HG02678 (cell line): ENCODE measurements around the gene MEOX2.

ENCODE experiments used
- ATAC-seq: cut with Tn5 transposase; IDR thresholded peaks from one replicate; pipeline ENCODE4 v1.9.1; 2021; ENCODE audit warnings: mild to moderate bottlenecking, moderate library complexity; ENCODE audit not compliant: unreplicated experiment

Gene MEOX2

GRCh38 chr7:15618275-15618674, 68.2 kb downstream of the MEOX2 start:
- no peak for ATAC-seq

- ATAC-seq, result no peak
Measured at GRCh38 chr7:15612205-15612604, 74.3 kb downstream of the MEOX2 start.

- no peak for ATAC-seq
Measured at GRCh38 chr7:15610503-15610902, 76.0 kb downstream of the MEOX2 start.

GRCh38 chr7:15609287-15609686, 77.2 kb downstream of the MEOX2 start:
- no peak for ATAC-seq

GRCh38 chr7:15607529-15608210, 78.8 kb downstream of the MEOX2 start:
- ATAC-seq, result no peak

GRCh38 chr7:15606561-15606960, 79.9 kb downstream of the MEOX2 start:
- no peak for ATAC-seq

DNA sequence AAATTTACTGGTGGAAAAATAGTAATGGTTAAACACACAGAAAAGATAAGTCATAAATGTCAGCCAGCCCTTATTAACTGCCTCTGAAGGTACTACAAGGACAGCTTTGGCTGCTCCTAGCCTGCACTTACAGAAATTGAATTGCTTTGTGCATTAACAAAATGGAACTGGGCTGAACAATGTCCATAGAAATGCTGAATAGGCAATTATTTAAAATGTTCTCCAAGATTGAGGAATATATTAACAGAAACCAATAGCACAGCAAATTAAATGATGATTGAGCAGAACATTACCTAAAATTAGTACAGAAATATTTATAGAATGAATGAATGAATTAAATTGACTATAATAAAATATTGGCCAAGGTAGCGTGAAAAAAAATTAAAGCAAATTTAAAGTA, 82.3 kb downstream of the MEOX2 start:
- no peak for ATAC-seq

- ATAC-seq, result no peak
Measured at GRCh38 chr7:15603124-15603523, 83.4 kb downstream of the MEOX2 start.

- no peak for ATAC-seq
Measured at GRCh38 chr7:15602236-15602635, 84.2 kb downstream of the MEOX2 start.

DNA sequence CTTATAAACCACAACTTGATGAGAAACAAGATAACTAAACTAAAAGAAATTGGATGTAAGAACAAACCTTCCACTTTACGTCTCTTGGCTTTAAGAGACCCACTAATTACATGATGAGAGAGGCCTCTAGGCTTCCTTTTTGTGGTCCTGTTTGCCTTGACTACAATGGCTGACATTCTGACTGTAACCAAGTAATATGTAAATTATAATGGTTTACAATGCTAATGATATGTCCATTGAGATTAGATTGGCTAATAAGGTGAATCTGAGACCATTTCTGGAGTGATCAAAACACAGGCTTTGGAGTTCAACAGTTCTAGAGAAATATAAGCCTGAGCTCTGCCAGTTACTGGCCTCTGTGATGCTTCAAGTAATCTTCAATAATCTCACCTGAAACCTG, 85.3 kb downstream of the MEOX2 start:
- ATAC-seq, result no peak

- ATAC-seq, result no peak
Measured at GRCh38 chr7:15600298-15600697, 86.2 kb downstream of the MEOX2 start.

DNA sequence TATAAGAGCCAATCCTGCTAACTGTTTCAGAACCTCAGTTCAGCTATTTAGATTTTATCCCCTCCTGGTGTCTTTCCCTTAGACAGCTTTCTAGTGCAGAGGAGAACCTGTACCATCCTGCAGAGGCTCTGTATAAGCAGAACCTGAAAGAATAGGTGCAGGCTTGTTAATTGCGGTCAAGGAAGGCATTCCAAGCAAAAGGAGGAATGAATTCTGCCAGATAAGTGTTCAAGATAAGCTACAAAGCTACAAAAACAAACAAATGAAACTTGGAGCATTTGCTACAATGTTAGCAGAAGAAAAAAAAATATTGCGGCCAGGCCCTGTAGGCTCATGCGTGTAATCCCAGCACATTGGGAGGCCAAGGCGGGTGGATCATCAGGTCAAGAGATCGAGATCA, 92.0 kb downstream of the MEOX2 start:
- no peak for ATAC-seq

DNA sequence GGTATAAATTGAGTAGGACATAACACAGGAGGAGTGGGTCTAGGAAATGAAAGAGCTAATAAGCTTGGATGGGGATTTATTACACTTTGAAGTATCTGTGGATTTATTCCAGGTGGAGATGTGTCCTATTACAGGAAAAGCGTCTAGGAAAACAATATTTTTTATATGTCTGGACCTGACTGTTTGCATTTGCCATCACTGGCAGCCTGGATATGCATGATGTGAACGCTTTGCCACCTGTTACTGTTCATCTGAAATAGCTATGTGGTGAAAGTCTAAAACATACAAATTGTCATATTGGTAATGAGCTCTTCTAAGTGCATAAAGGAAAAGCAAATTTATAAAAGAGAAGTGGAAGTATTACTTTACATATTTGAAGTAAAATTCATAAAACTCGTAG, 93.1 kb downstream of the MEOX2 start:
- ATAC-seq, result no peak

DNA sequence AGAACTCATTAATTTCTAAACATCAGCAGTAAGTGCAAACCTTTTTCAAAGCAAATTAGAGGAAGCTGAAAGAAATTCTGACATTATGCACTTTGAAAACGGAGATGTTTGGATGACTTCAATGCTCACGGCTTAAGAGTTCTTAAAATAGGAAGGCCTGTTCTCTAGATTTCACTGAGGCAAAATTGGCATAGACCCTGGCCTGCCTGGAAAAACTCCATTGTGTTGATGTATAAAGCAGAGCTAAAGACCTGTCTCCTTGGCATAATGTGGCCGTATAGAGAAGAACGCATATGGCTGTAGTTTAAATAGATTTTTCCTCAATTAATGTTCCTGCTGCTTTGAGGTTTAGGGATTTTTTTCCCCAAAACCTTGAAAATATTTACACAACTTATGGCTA, 100.2 kb downstream of the MEOX2 start:
- no peak for ATAC-seq

GRCh38 chr7:15584575-15584974, 101.9 kb downstream of the MEOX2 start:
- no peak for ATAC-seq

DNA sequence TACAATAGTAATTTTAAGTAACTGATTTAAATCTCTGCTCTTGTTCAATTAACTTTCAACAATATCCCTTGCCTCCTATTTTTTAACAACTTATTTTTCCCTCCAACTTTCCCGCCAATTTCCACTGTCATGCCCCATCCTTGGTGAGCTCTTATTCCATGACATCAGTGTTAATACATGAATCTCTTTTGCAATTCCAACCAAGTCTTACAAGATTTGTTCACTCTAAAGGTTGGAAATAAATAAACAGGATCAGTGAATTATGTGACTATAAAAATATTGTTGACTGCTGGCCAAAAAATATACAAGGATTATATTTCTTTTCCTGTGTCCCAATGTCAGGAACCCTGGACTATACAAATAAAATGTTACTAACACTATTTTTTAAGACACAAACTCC, 103.7 kb downstream of the MEOX2 start:
- ATAC-seq, result no peak

- ATAC-seq, result no peak
Measured at GRCh38 chr7:15581352-15581951, 105.0 kb downstream of the MEOX2 start.

DNA sequence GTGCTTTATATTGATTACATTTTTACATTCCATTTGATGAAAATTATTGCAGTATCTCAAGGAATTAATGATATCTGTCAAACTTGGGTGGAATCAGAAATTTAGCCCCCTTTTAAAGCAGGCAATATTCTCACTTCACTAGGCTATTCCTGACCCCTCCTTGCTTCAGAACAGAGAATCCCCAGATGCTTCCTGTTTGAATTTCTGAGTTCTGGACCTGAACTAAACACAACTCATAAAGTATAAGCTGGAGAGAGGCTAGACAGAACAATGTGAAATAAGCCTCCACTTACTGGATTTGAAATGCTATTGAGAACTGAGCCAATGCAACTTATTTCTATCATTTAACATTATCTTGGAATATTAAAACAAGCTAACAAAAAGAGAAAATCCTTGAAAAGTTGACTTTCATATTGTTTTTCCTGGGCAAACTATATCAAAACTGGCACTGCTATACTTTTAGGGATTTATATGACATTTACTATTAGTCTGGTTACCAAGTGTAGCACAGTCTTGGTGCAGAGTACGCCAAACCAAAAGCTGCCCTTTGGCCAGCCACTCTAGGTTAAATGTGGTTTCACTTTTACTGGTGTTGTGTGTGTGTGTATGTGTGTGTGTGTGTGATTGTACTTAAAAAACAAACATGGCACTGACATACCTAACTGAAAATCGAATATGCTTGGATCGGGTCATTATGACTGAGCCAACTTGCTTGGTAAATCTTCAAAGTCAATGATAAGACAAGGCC, 105.7 kb downstream of the MEOX2 start:
- ATAC-seq, result no peak

DNA sequence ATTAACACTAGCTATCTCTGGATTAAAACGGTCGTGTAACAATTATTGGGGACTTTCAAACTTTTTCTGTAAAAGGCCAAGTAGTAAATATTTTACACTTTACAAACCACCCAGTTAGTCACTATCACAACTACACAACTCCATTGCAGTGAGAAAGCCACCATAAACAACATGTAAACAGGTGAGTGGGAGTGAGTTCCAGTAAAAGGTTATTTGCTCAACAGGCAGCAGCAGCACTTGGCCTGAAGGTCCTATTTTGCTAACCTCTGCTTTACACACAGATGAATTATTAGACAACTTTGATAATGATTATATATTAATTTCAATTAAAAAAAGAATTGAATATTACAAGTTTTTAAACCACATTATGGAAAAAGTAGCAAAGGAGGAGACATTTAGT, 108.9 kb downstream of the MEOX2 start:
- no peak for ATAC-seq

GRCh38 chr7:15571301-15571878, 115.1 kb downstream of the MEOX2 start:
- no peak for ATAC-seq

DNA sequence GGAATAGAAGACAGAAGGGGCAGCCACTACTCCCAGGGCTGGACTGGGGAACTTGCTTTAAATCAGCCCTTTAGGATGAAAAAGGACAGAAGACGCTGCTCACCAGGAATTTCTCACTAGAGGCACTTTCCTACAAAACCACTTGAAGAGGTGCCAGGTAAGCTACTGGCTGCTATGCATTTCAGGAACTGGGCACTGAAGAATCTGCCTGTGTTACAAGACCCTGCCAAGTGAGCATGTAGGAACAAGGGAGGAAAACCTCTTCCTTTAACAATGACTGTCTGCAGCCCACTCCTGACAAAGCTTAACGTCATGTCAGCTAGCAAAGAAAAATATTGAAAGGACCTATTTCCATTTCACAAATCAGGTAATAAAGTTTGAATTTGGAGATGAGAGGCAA, 118.8 kb downstream of the MEOX2 start:
- no peak for ATAC-seq

DNA sequence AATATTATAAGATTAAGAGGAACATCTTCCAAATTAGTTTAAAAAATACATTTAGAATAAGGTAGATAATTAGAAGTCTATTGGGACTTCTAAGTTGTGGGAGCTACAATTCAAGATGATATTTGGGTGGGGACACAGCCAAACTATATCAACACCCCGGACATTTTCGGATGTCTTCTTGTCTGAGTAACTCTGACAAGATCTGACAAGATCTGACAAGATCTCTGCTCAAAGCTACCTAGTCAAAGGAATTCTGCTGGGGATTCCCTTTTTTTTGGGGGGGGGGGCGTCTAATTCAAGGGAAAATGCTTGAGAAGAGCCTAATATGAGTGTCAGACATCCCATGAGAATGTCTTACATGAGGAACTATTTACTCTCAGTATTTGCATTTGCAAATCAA, 119.4 kb downstream of the MEOX2 start:
- ATAC-seq, result no peak
